Transverse colon (tissue), 4 donors: ENCODE measurements around the gene TAPT1. TPM values are rescaled to one million over a fixed set of nuclear protein-coding genes. Genes with fewer than 3 reads are reported as not detected.

Source experiments
- DNase-seq: peaks from one replicate; pipeline ENCODE4 v3.0.0-alpha.2; 2019
- H3K27ac ChIP-seq, 4 donors: fragments of 200-600 bp; sonication (generic); 2 replicates each; pipeline ENCODE4 v1.5.1; 2016 to 2018; ENCODE audit warnings: inconsistent platforms in 4 of 4
- H3K27me3 ChIP-seq: fragments of 200-600 bp; sonication (generic); 2 replicates; pipeline ENCODE4 v1.5.1; 2017; ENCODE audit warnings: inconsistent platforms
- H3K36me3 ChIP-seq, 4 donors: fragments of 200-600 bp; sonication (generic); 2 replicates each; pipeline ENCODE4 v1.5.1; 2017 to 2019; ENCODE audit warnings: inconsistent platforms in 4 of 4
- H3K4me1 ChIP-seq, 4 donors: fragments of 200-600 bp; sonication (generic); 2 replicates each; pipeline ENCODE4 v1.5.1; 2017 to 2020; ENCODE audit warnings: inconsistent platforms in 4 of 4
- H3K4me3 ChIP-seq, 4 donors: fragments of 200-600 bp; sonication (generic); 1 replicate in 1 of 4; 2 replicates in 3 of 4; pipeline versions ENCODE4 v1.5.1 to v1.6.1; 2017 to 2019; ENCODE audit warnings: inconsistent platforms in 4 of 4
- H3K9me3 ChIP-seq, 2 donors: fragments of 200-600 bp; sonication (generic); 2 replicates each; pipeline ENCODE4 v1.5.1; 2017 to 2019; ENCODE audit warnings: inconsistent platforms in 2 of 2
- CTCF ChIP-seq, 5 experiments: fragments of 200-600 bp in 3 of 5; fragments of 450-650 bp in 2 of 5; sonication (generic) in 3 of 5; IDR thresholded peaks; 1 replicate in 2 of 5; 2 replicates in 3 of 5; pipeline ENCODE4 v1.5.1; 2016 to 2017; ENCODE audit warnings: antibody characterized with exemption in 5 of 5, inconsistent platforms in 3 of 5, mild to moderate bottlenecking in 2 of 5, moderate library complexity in 1 of 5
- EP300 ChIP-seq: sonication (generic); formaldehyde crosslinking; IDR thresholded peaks from one replicate; pipeline ENCODE4 v1.6.1; 2017; ENCODE audit warnings: antibody characterized with exemption, low read depth
- POLR2A ChIP-seq: fragments of 450-650 bp; IDR thresholded peaks from one replicate; pipeline ENCODE4 v1.6.1; 2016; ENCODE audit warnings: antibody characterized with exemption, mild to moderate bottlenecking, moderate library complexity
- POLR2AphosphoS5 ChIP-seq, 3 donors: sonication (generic); formaldehyde crosslinking; IDR thresholded peaks; one replicate each; pipeline ENCODE4 v1.6.1; 2016; ENCODE audit warnings: antibody characterized with exemption in 3 of 3
- WGBS, 2 donors: methylation state at CpG; one replicate each; pipeline ENCODE4 v1.1.5; 2018; ENCODE audit warnings: low coverage in 1 of 2; 5-methylcytosine and 5-hydroxymethylcytosine counted together
- in situ Hi-C, 4 donors: fragments of 200-750 bp; cut with MboI; loops; one replicate each; pipeline versions ENCODE4 v1.15.0 to v1.15.1; 2017; ENCODE audit warnings: low sequenced_read_pairs in 3 of 4, low pct_ligation_motif_present in 1 of 4, low pct_unique_long_range_greater_than_20kb in 1 of 4
- intact Hi-C: fragments of 100-400 bp; cut with DNase I; formaldehyde crosslinking; loops from one replicate; pipeline ENCODE4 v1.15.1; 2023; ENCODE audit warnings: low total_unique reads
- total RNA-seq, 4 donors: library from RNA; depleted of rRNA; stranded (reverse); fragments of >200 nt; gene quantifications; one replicate each; pipeline ENCODE4 v1.1.0, GENCODE V29; 2016

Gene TAPT1
- total RNA-seq, 4 donors from 2014 or later, result 21.5 to 54.6 (median 29.8) TPM

- no peak overlapping the region for H3K27ac ChIP-seq
Observed at GRCh38 chr4:16116493-16116990, 109.7 kb downstream of the TAPT1 start.

GRCh38 chr4:16116019-16116418 is 110.3 kb downstream of the TAPT1 start:
- no peaks in the 10 kb centered on the region for H3K4me1 ChIP-seq
- H3K27ac ChIP-seq, result no peak overlapping the region
- H3K27me3 ChIP-seq, result no peaks in the 10 kb centered on the region
- TF ChIP-seq POLR2A (no peak), CTCF (IDR thresholded peaks at IDR 0.05) (no peak), EP300 (no peak), POLR2AphosphoS5 (IDR thresholded peaks at IDR 0.05) (no peak)
- WGBS, 2 donors, result 85 to 92% methylated on average over 4 to 7 of the region's 7 CpGs
- no peaks in the 10 kb centered on the region for H3K9me3 ChIP-seq
- H3K36me3 ChIP-seq, result no peaks in the 10 kb centered on the region
- no peak for DNase-seq
- intact Hi-C loops, result no loop called here
- in situ Hi-C loops, result no loop called here
- H3K4me3 ChIP-seq, result no peak overlapping the region

More at GRCh38 chr4:16116493-16116990, 109.7 kb downstream of the TAPT1 start:
- 58% methylated on average over 3 of the region's 3 CpGs; no CpG with 5 or more reads in 1 of the 2 donors for WGBS, 2 donors
- Histone ChIP-seq H3K4me1 (no peaks in the 10 kb centered on the region), H3K36me3 (no peaks in the 10 kb centered on the region), H3K4me3 (no peak overlapping the region), H3K27me3 (no peaks in the 10 kb centered on the region), H3K9me3 (no peaks in the 10 kb centered on the region)
- intact Hi-C loops (no loop called here), in situ Hi-C loops (no loop called here)
- no peak for DNase-seq
- TF ChIP-seq EP300, result no peak
- no peak for TF ChIP-seq CTCF (IDR thresholded peaks at IDR 0.05)
- no peak for TF ChIP-seq POLR2A
- TF ChIP-seq POLR2AphosphoS5 (IDR thresholded peaks at IDR 0.05), result no peak

GRCh38 chr4:16114546-16114945 is 111.7 kb downstream of the TAPT1 start:
- WGBS, 2 donors, result 92 to 100% methylated on average over 1 to 6 of the region's 6 CpGs
- in situ Hi-C loops, result no loop called here
- intact Hi-C loops, result no loop called here
- Histone ChIP-seq H3K4me3 (no peak overlapping the region), H3K36me3 (no peaks in the 10 kb centered on the region), H3K9me3 (no peaks in the 10 kb centered on the region), H3K27me3 (no peaks in the 10 kb centered on the region), H3K4me1 (no peaks in the 10 kb centered on the region), H3K27ac (no peak overlapping the region)
- no peak for TF ChIP-seq EP300
- TF ChIP-seq POLR2A, result no peak
- DNase-seq, result no peak

GRCh38 chr4:16113741-16114140 is 112.5 kb downstream of the TAPT1 start:
- Histone ChIP-seq H3K27me3 (no peaks in the 10 kb centered on the region), H3K36me3 (no peaks in the 10 kb centered on the region), H3K4me3 (no peak overlapping the region), H3K9me3 (no peaks in the 10 kb centered on the region), H3K27ac (no peak overlapping the region), H3K4me1 (no peaks in the 10 kb centered on the region)
- intact Hi-C loops (no loop called here), in situ Hi-C loops (no loop called here)
- TF ChIP-seq EP300 (no peak), POLR2A (no peak), CTCF (IDR thresholded peaks at IDR 0.05) (no peak), POLR2AphosphoS5 (IDR thresholded peaks at IDR 0.05) (no peak)
- DNase-seq, result no peak
- WGBS, 2 donors, result 86 to 88% methylated on average over 1 to 3 of the region's 3 CpGs

- WGBS, 2 donors, result 93 to 94% methylated on average over 4 to 5 of the region's 5 CpGs
- no peak overlapping the region for H3K4me3 ChIP-seq
- H3K9me3 ChIP-seq, result no peaks in the 10 kb centered on the region
- H3K4me1 ChIP-seq, result no peaks in the 10 kb centered on the region
- intact Hi-C loops, result no loop called here
- H3K27me3 ChIP-seq, result no peaks in the 10 kb centered on the region
- TF ChIP-seq POLR2A (no peak), CTCF (IDR thresholded peaks at IDR 0.05) (no peak), POLR2AphosphoS5 (IDR thresholded peaks at IDR 0.05) (no peak), EP300 (no peak)
- no peak overlapping the region for H3K27ac ChIP-seq
- no peaks in the 10 kb centered on the region for H3K36me3 ChIP-seq
- no peak for DNase-seq
- in situ Hi-C loops, result no loop called here
Observed at GRCh38 chr4:16111533-16111932, 114.7 kb downstream of the TAPT1 start.
